ENCODE data around the gene C1orf141. TPM values are rescaled to one million over a fixed set of nuclear protein-coding genes. Genes with fewer than 3 reads are reported as not detected.
A peak's percentile ranks its signal among the peaks of the same experiment; 100 is the strongest.

The C1orf141 gene
- total and polyA plus RNA-seq, 2 experiments from 2014 or later, result not detected

DNA sequence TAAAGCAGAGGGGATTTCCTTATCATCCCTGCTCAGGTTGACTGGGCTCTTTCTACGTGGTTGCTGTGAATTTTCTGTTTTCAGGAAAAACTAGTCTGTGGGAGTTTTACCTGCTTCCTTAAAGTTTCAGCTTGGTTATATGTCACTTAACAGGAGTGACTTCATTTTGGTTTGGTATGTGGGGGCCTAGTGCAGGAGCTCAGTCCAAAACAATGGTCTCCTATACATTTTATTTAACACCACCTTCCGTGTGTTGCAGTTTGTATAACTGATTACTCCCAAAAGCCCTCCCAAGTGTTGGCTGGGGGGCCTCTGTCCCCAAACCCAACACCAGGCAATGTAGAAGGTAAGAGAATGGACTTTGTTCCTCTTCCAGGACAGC lies 36.8 kb upstream of the C1orf141 start:
- TF ChIP-seq, protein P1, sequence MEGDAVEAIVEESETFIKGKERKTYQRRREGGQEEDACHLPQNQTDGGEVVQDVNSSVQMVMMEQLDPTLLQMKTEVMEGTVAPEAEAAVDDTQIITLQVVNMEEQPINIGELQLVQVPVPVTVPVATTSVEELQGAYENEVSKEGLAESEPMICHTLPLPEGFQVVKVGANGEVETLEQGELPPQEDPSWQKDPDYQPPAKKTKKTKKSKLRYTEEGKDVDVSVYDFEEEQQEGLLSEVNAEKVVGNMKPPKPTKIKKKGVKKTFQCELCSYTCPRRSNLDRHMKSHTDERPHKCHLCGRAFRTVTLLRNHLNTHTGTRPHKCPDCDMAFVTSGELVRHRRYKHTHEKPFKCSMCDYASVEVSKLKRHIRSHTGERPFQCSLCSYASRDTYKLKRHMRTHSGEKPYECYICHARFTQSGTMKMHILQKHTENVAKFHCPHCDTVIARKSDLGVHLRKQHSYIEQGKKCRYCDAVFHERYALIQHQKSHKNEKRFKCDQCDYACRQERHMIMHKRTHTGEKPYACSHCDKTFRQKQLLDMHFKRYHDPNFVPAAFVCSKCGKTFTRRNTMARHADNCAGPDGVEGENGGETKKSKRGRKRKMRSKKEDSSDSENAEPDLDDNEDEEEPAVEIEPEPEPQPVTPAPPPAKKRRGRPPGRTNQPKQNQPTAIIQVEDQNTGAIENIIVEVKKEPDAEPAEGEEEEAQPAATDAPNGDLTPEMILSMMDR (IDR thresholded peaks at IDR 0.05; ENCODE audit: low read depth, low read length), result no peak
- peaks cover 30% of the 10 kb centered on the region for H3K4me1 ChIP-seq (ENCODE audit: low read depth)

DNA sequence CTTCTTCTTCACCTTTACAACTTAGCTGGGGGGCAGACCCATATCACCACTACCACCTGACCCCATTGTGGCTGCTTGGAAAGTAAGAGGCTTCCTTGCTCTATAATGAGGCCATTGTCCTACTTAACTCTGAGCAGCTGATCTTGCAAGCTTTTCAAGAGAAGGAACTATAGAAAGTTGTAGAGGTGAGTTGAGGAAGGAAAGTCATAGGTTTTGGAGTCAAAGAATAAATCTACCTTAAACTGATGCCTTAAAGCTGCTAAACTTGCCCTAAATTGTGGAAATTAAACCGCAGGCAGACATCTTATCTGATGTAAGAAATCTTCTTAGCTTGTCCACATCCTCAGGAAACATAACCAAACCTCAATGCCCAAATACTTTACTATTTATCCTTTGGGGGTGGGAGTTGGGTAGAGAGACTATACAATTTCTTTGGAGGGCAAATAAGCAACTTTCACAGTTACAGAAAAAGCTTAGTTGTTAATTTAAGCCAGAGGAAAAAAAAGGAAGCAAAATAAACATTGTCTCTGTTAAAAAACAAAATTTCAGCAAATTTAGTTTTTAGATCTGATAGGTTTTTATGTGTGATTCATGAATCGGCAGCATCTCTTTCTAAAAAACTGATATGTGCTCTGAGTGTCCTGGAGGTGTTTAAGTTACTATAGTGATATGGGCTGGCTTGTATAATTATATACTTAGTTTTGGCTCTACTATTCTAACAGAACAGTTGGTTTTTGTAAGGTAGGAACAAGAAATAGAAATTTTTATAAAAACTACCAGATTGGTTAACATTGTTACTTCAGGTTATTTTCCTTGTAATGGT lies 36.2 kb upstream of the C1orf141 start:
- Histone ChIP-seq H3K27ac (no peak overlapping the region), H3K27me3 (peaks cover 14% of the 10 kb centered on the region), H3K36me3 (no peaks in the 10 kb centered on the region), H3K9me3 (ENCODE audit: low read depth) (no peaks in the 10 kb centered on the region), H3K4me3 (no peak overlapping the region), H3K4me1 (ENCODE audit: low read depth) (peaks cover 31% of the 10 kb centered on the region)
- TF ChIP-seq, protein P1 (IDR thresholded peaks at IDR 0.05; ENCODE audit: low read depth, low read length), result no peak
- no peak for DNase-seq (ENCODE audit: low read depth in 1 of 2, low spot score in 1 of 2)

More for the DNA sequence above, 36.8 kb upstream of the C1orf141 start:
- H3K9me3 ChIP-seq (ENCODE audit: low read depth), result no peaks in the 10 kb centered on the region
- no peak overlapping the region for H3K27ac ChIP-seq
- DNase-seq (ENCODE audit: low read depth in 1 of 2, low spot score in 1 of 2), result no peak
- H3K27me3 ChIP-seq, result peaks cover 14% of the 10 kb centered on the region
- H3K4me3 ChIP-seq, result no peak overlapping the region
- no peaks in the 10 kb centered on the region for H3K36me3 ChIP-seq

DNA sequence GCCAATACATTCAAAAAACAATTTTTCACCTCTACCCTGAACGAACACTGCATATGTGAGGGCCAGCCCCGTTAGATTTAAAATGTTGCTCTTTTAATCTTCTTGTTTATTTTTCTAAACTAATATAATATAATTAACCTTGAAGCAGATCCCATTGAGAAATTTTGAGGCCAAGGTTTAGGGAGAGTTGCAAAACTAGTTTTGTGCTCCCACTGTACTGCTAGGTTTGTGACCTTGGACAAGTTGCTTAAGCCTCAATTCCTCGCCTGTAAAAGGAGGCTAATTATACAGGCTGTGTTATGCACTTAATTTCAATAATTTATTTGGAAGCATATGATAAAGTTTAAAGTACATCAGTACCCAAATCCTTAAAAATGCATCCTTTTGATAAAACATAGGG lies 35.2 kb upstream of the C1orf141 start:
- no peaks in the 10 kb centered on the region for H3K9me3 ChIP-seq (ENCODE audit: low read depth)
- peaks cover 14% of the 10 kb centered on the region for H3K27me3 ChIP-seq
- no peak overlapping the region for H3K4me3 ChIP-seq

DNA sequence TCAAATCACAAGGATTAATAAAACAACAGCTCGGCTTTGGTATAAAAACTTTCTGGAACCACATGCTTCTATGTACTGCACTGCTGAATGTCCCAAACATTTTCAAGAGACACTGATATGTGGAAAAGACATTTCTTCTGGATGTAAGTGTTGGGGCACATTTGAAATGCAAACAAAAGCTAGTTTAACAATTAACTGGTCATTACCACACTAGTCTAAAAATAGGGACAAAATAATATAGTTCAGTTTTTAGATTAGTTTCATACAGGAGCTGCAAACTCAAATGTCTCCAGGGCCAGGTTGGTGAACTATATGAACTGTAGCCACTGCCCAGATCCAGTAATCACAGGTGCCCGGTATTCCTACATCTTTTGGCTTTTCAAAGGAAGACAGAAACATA lies 34.7 kb upstream of the C1orf141 start:
- no peak overlapping the region for H3K4me3 ChIP-seq
- H3K36me3 ChIP-seq, result no peaks in the 10 kb centered on the region
- TF ChIP-seq, protein P1 (IDR thresholded peaks at IDR 0.05; ENCODE audit: low read depth, low read length), result no peak
- H3K4me1 ChIP-seq (ENCODE audit: low read depth), result peaks cover 31% of the 10 kb centered on the region
- no peaks in the 10 kb centered on the region for H3K9me3 ChIP-seq (ENCODE audit: low read depth)
- peaks cover 14% of the 10 kb centered on the region for H3K27me3 ChIP-seq
- DNase-seq (ENCODE audit: low read depth in 1 of 2, low spot score in 1 of 2), result no peak
- no peak overlapping the region for H3K27ac ChIP-seq

More for the DNA sequence above, 35.2 kb upstream of the C1orf141 start:
- Histone ChIP-seq H3K4me1 (ENCODE audit: low read depth) (peaks cover 31% of the 10 kb centered on the region), H3K27ac (no peak overlapping the region), H3K36me3 (no peaks in the 10 kb centered on the region)
- no peak for DNase-seq (ENCODE audit: low read depth in 1 of 2, low spot score in 1 of 2)
- TF ChIP-seq, protein P1 (IDR thresholded peaks at IDR 0.05; ENCODE audit: low read depth, low read length), result no peak

DNA sequence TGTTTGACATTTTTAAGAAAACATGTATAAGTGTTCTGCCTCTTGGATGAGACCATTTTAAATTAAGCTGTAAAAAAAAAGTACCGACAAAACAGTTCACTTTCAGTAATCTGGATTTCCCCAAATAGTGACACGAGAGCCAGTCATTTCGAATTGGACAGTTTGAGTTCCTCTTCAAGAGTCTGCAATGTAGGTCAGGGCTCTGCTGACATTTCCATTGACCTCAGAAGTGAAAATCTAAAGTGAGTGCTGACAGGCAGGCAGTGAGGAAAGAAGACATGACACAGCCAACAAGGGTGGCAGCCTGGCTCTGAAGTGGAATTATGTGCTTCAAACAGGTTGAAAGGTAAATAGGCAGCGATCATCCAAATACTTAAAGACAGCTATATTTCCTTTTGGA lies 31.4 kb upstream of the C1orf141 start, which contains the start of gene IL23R:
IL23R (plus strand) TSS at position 259 of the 400 bp plus-strand sequence. CDS start 1,667 bp downstream, outside the sequence.
- peak in 1 of 2 donors; percentile 94 for DNase-seq (ENCODE audit: low read depth in 1 of 2, low spot score in 1 of 2)
- Histone ChIP-seq H3K4me3 (no peak within 1 kb of the TSS), H3K27ac (no peak within 1 kb of the TSS), H3K4me1 (ENCODE audit: low read depth) (peaks cover 31% of the 10 kb centered on the region), H3K9me3 (ENCODE audit: low read depth) (no peaks in the 10 kb centered on the region), H3K36me3 (no peaks in the 10 kb centered on the region), H3K27me3 (peaks cover 14% of the 10 kb centered on the region)
- TF ChIP-seq, protein P1 (IDR thresholded peaks at IDR 0.05; ENCODE audit: low read depth, low read length), result no peak

All from cardiac muscle cell (in vitro differentiated cells and primary cell).